HFFc6 (cell line): ENCODE results near the gene BZW1. TPM values are rescaled to one million over a fixed set of nuclear protein-coding genes. Genes with fewer than 3 reads are reported as not detected.

Experiments used
- DNase-seq: peaks from one replicate; pipeline ENCODE4 v3.0.0-alpha.2; 2018
- H3K27ac Mint-ChIP-seq: 2 replicates; pipeline ENCODE4 v1.8.0; 2020; ENCODE audit warnings: mild to moderate bottlenecking, mixed read lengths
- H3K27me3 Mint-ChIP-seq: 2 replicates; pipeline ENCODE4 v1.8.0; 2021; ENCODE audit warnings: mild to moderate bottlenecking, moderate library complexity, mixed read lengths; ENCODE audit not compliant: insufficient read depth
- H3K36me3 Mint-ChIP-seq: 2 replicates; pipeline ENCODE4 v1.8.0; 2021; ENCODE audit warnings: low read depth, mixed read lengths
- H3K4me1 Mint-ChIP-seq: 2 replicates; pipeline ENCODE4 v1.8.0; 2020; ENCODE audit warnings: low read depth, mixed read lengths
- H3K4me3 Mint-ChIP-seq: 2 replicates; pipeline ENCODE4 v1.8.0; 2020; ENCODE audit warnings: mild to moderate bottlenecking, moderate library complexity, mixed read lengths
- H3K9me3 Mint-ChIP-seq: 2 replicates; pipeline ENCODE4 v1.8.0; 2020; ENCODE audit warnings: mild to moderate bottlenecking, mixed read lengths
- CTCF ChIP-seq: fragments of 200-600 bp; sonication (generic); IDR thresholded peaks from 2 replicates; pipeline ENCODE4 v1.5.0; 2021; ENCODE audit warnings: antibody characterized with exemption, mild to moderate bottlenecking
- total RNA-seq, 6 experiments: library from RNA; stranded (reverse); fragmentation: NEBNext Ultra II Directional; extraction: Animal tissue kit (Norgen Biotek cat#: 25700); gene quantifications; 2 replicates in 1 of 6; 3 replicates in 5 of 6; pipeline ENCODE4 v1.2.3, GENCODE V29; 2021

BZW1 gene
- total RNA-seq, 6 experiments from 2014 or later = 318 to 459 (median 409) TPM

- H3K4me3 Mint-ChIP-seq = no peak overlapping the region
- DNase-seq = no peak
- H3K9me3 Mint-ChIP-seq = peaks cover 21% of the 10 kb centered on the region
- peaks cover 8% of the 10 kb centered on the region; the same call in 1 of the 2 replicates for H3K36me3 Mint-ChIP-seq
- no peaks in the 10 kb centered on the region for H3K4me1 Mint-ChIP-seq
- peaks cover 2% of the 10 kb centered on the region; the same call in 1 of the 2 replicates for H3K27me3 Mint-ChIP-seq
- TF ChIP-seq CTCF = no peak
- no peak overlapping the region for H3K27ac Mint-ChIP-seq
These were observed 27.8 kb downstream of the BZW1 start for GRCh38 chr2:200839513-200839912.

- TF ChIP-seq CTCF = no peak
- Mint-ChIP-seq H3K27me3 (peaks cover 2% of the 10 kb centered on the region), H3K9me3 (no peaks in the 10 kb centered on the region), H3K36me3 (no peaks in the 10 kb centered on the region), H3K27ac (no peak overlapping the region), H3K4me3 (no peak overlapping the region), H3K4me1 (no peaks in the 10 kb centered on the region)
- no peak for DNase-seq
These were observed 32.6 kb downstream of the BZW1 start for GRCh38 chr2:200843993-200844948.

GRCh38 chr2:200845194-200845593 lies 33.5 kb downstream of the BZW1 start:
- TF ChIP-seq CTCF = no peak
- DNase-seq = no peak
- no peak overlapping the region for H3K4me3 Mint-ChIP-seq
- H3K27me3 Mint-ChIP-seq = peaks cover 4% of the 10 kb centered on the region
- no peak overlapping the region for H3K27ac Mint-ChIP-seq
- H3K4me1 Mint-ChIP-seq = no peaks in the 10 kb centered on the region
- H3K36me3 Mint-ChIP-seq = no peaks in the 10 kb centered on the region
- H3K9me3 Mint-ChIP-seq = no peaks in the 10 kb centered on the region

GRCh38 chr2:200845669-200846325 lies 34.1 kb downstream of the BZW1 start:
- no peak overlapping the region for H3K27ac Mint-ChIP-seq
- peaks cover 6% of the 10 kb centered on the region for H3K27me3 Mint-ChIP-seq
- no peaks in the 10 kb centered on the region for H3K4me1 Mint-ChIP-seq
- no peak overlapping the region for H3K4me3 Mint-ChIP-seq
- no peaks in the 10 kb centered on the region for H3K36me3 Mint-ChIP-seq
- no peak for DNase-seq
- no peak for TF ChIP-seq CTCF
- H3K9me3 Mint-ChIP-seq = no peaks in the 10 kb centered on the region

- H3K9me3 Mint-ChIP-seq = no peaks in the 10 kb centered on the region
- no peaks in the 10 kb centered on the region for H3K4me1 Mint-ChIP-seq
- TF ChIP-seq CTCF = no peak
These were observed 35.6 kb downstream of the BZW1 start for GRCh38 chr2:200847269-200847668.

More at GRCh38 chr2:200847269-200847668, 35.6 kb downstream of the BZW1 start:
- no peak overlapping the region for H3K4me3 Mint-ChIP-seq
- H3K27ac Mint-ChIP-seq = no peak overlapping the region
- peaks cover 9% of the 10 kb centered on the region for H3K27me3 Mint-ChIP-seq
- DNase-seq = no peak
- H3K36me3 Mint-ChIP-seq = peaks cover 11% of the 10 kb centered on the region
